Central memory CD8-positive, alpha-beta T cell (primary cell): ENCODE measurements around the gene TFAP2C.
A peak's percentile ranks its signal among the peaks of the same experiment; 100 is the strongest.

ENCODE experiments used
- ATAC-seq: fragments of 150-1000 bp; cut with Tn5 transposase; replicated peaks from 2 replicates; pipeline ENCODE4 v1.10.0; 2022; ENCODE audit warnings: mild to moderate bottlenecking, moderate FRiP score, moderate number of reproducible peaks; ENCODE audit not compliant: poor library complexity, severe bottlenecking; ENCODE audit errors: extremely low read depth
- DNase-seq, 2 donors: peaks; one replicate each; pipeline ENCODE4 v3.0.0; 2021; ENCODE audit warnings: low spot score in 2 of 2
- H3K27ac Mint-ChIP-seq: one replicate; pipeline ENCODE4 v1.8.0; 2022; ENCODE audit warnings: low read depth, mild to moderate bottlenecking, moderate library complexity, mixed read lengths
- H3K27me3 Mint-ChIP-seq: one replicate; pipeline ENCODE4 v1.8.0; 2022; ENCODE audit warnings: mixed read lengths
- H3K36me3 Mint-ChIP-seq: one replicate; pipeline ENCODE4 v1.8.0; 2022; ENCODE audit warnings: mild to moderate bottlenecking, moderate library complexity, mixed read lengths; ENCODE audit not compliant: insufficient read depth
- H3K4me1 Mint-ChIP-seq: one replicate; pipeline ENCODE4 v1.8.0; 2022; ENCODE audit warnings: mixed read lengths
- H3K4me3 Mint-ChIP-seq: one replicate; pipeline ENCODE4 v1.8.0; 2022; ENCODE audit warnings: mild to moderate bottlenecking, moderate library complexity, mixed read lengths
- H3K9me3 Mint-ChIP-seq: one replicate; pipeline ENCODE4 v1.8.0; 2022; ENCODE audit warnings: mixed read lengths

Gene TFAP2C

DNA sequence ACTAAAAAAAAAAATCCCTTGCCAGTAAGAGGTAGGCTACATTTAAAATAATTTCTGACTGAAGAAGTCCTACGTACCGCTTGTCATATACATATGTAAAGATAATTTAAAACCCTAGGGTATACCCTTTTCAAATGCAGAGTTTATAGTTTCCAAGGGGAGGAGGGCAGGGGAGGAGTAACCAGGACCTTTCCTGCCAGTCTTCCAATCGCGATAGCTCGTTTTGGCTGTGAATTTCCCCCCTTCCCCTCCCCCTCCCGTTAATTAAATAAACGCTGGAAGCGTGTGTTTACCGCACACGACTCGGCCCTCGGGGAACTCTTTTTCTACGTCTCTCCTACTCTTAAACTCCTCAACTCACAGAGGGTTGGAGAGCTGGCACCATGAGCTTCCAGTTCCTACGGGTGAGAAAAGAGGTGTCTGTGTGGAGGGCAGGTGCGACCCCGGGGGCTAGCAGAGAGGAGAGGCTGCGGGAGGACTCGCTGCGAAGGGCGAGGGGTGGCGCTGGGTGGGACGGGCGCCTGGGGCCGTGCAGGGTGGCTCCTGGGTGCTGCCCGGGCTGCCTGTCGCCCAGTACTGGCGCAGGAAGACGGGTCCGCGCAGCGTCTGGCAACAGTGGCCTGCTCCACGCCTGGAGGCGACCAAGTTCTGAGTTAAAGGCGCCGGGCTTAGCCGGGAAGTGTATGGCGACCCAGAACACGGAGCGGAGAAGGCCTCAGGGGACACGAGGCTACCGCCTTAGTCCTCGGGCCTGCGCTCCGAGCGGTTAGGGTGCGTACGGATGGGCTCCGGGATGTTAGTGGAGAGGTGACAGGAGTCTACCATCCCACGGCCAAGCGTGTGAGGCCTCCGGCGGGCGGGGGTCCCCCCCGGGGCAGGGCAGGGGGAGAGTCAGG lies 4.1 kb upstream of the TFAP2C start:
- no peaks in the 10 kb centered on the region for H3K4me1 Mint-ChIP-seq
- no peak for ATAC-seq
- H3K4me3 Mint-ChIP-seq = no peak overlapping the region
- peaks cover 61% of the 10 kb centered on the region for H3K27me3 Mint-ChIP-seq
- no peak for DNase-seq
- no peaks in the 10 kb centered on the region for H3K9me3 Mint-ChIP-seq
- no peak overlapping the region for H3K27ac Mint-ChIP-seq
- H3K36me3 Mint-ChIP-seq = no peaks in the 10 kb centered on the region

DNA sequence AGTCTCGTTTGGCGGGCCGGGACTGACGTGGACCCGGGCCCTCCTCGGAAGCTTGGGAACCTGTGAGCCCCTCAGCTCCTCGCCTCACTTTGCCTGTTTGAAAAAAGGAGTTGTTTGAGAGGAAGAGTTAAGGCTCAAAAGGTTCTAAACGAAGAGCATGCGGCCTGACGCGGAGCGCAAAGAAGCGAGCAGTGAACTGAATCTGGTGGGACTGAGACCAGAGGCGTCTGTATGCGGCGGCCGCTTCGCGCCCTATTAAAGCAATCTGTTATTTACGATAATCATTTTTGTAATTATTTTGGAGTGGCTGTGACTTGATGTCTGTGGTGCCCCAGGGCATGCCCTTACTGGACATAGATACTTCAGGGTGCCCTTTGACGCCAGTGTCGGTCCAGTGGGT lies 3.3 kb upstream of the TFAP2C start:
- Mint-ChIP-seq H3K36me3 (no peaks in the 10 kb centered on the region), H3K9me3 (no peaks in the 10 kb centered on the region), H3K27ac (no peak overlapping the region), H3K4me3 (no peak overlapping the region), H3K27me3 (peaks cover 62% of the 10 kb centered on the region), H3K4me1 (no peaks in the 10 kb centered on the region)
- DNase-seq (no peak), ATAC-seq (no peak)

DNA sequence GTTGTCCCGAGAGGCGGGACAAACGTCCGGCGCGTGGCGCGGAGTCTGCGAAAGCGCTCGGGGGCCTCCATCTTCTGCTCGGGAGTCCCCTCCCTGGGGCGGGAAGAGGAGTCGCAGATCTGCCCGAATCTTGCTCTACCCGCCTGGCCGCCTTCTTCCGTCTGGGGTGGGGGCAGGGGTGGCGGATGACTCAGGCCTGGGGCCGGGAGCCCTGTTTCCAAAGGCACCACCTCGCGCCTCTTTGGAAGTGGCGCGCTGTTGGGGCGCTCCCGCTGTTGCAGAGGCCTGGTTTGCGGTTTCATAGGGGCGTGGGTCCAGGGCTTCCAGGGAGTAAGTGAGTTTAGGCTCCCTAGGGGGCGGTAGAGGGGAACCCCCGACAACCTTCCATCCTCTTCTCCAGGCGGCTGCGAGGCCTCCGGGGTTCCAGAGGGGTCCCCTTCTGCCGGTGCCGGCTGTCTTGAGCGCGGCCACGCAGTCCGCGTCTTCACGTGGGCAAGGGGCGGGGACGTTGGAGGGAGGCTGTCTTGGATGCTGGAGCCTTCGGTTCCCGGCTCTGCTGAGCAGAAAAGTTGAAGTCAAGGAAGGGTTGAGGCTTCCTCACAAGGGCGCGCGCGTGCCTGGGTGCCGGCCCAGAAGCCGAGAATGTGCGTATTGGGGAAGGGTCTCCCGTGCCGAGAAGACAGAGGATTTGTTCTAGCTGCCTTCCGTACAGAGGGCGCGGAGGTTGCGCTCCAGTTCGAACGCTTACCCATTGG lies 2.6 kb upstream of the TFAP2C start:
- no peak for ATAC-seq
- no peaks in the 10 kb centered on the region for H3K36me3 Mint-ChIP-seq
- H3K4me3 Mint-ChIP-seq = no peak overlapping the region
- peaks cover 64% of the 10 kb centered on the region for H3K27me3 Mint-ChIP-seq
- no peaks in the 10 kb centered on the region for H3K4me1 Mint-ChIP-seq
- no peak for DNase-seq
- no peak overlapping the region for H3K27ac Mint-ChIP-seq
- no peaks in the 10 kb centered on the region for H3K9me3 Mint-ChIP-seq

DNA sequence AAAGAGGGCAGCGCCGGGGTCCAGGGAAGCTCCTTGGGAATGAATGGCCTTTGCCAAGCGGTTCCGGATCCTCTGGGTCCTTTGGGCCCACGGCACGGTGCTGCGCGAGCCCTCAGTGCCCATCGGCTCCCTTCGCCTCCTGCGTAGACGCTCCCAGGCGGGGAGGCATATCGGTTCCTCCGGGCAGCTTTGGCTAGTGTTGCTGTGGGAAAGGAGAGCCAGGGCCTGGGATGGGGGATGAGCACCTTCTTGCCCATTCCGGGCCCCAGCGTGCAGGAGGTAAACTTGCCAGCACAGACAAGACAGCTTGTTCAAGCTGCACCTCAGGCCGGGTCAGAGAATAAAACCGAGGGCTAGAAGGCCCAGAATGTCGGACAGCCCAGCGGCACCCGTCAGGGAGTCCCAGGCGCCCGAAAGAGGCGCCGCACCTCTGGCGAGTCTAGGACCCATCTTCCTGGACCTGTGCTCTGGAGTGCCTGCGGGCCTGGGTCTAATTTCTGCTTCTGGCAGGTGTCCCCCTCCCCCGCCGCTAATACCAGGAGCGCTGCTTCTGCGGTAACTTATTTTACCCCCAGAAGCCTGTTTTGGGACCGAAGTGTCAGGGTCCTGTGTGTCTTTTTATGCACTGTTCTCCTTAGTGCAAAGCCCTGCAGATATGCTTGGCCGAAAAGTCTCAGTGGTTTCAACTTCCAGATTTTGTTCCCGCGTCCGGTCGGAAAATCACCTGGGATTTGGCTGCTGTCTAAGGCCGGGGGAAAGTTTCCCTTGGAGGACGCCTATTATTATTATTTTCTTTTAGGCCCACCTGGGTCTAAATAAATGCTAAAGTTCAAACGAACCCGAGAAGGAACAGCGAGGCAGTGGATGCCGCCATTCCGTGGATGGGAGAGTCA lies 1.7 kb upstream of the TFAP2C start:
- H3K27ac Mint-ChIP-seq = no peak overlapping the region
- H3K9me3 Mint-ChIP-seq = no peaks in the 10 kb centered on the region
- ATAC-seq = no peak
- H3K27me3 Mint-ChIP-seq = peaks cover 64% of the 10 kb centered on the region
- DNase-seq = no peak
- H3K36me3 Mint-ChIP-seq = no peaks in the 10 kb centered on the region
- no peak overlapping the region for H3K4me3 Mint-ChIP-seq
- no peaks in the 10 kb centered on the region for H3K4me1 Mint-ChIP-seq

DNA sequence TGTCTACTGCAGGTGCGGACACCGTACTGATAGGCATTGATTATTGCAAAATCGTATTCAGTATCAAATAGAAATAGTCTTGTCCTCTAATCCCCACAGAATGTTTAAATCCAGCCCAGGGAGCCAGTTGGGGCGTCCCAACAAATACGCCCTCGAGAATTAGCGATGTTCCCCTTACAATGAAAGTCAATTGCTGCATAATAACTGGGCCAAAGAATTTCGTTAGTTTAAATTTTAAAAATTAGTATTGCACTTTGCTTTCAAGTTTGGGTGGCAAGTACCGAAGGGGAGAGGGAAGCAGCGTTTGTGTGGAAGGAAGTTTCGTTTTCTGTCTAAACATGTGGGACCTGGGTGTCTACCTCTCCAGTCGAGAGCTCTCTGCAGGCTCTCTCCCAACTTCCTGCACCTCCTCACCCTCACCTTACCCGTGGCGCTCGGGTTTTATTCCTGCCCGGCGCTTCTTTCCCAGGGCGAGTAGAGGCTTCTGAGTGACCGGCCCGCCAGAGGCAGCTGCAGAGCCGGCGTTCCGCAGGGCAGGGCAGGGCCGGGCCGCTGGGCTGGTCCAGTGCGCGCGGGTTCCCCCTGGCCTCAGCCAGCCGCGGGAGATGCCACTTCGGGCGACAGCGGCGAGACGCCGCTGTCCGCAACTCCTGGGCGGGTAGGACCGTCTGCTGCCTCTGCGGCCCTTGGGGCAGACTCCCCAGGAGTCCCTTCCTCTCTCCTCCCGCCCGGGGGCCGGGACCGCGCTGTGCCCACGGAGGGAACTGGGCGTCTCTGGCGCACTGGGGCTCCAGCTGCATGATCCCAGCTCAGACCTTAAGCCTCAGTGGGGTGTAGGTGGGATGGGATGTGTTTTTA lies 862 bp upstream of the TFAP2C start:
- H3K36me3 Mint-ChIP-seq = no peaks in the 10 kb centered on the region
- H3K27ac Mint-ChIP-seq = no peak overlapping the region
- no peaks in the 10 kb centered on the region for H3K4me1 Mint-ChIP-seq
- ATAC-seq (no peak), DNase-seq (no peak)
- H3K4me3 Mint-ChIP-seq = no peak overlapping the region
- no peaks in the 10 kb centered on the region for H3K9me3 Mint-ChIP-seq
- H3K27me3 Mint-ChIP-seq = peaks cover 70% of the 10 kb centered on the region

DNA sequence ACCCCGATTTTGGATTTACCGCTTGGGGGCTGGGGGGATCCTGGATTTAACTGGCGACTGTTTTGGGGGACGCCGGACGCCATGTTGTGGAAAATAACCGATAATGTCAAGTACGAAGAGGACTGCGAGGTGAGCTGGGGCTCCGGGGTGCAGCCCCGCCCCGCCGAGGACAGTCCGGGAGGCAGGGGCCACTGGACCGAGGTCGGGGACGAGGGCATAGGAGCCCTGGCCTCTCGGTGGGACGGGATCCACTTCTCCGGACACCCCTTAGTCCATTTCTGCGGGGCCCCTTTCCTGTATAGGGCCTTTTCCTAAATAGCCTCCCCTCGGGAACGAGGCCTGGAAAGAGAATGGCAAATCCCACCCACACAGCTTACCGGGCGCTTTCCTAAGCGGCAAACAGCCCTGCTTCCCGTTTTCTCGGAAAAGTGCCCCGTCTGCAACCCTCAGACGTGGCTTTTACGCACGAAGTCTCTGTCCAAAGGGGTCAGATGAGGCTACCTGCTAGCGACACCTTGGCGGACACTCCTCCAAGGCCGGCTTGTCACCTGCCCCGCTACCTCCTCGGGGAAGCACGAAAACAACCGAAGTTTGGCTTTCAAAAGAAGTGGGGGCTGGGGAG lies 469 bp downstream of the TFAP2C start:
- DNase-seq (no peak), ATAC-seq (no peak)
- Mint-ChIP-seq H3K9me3 (no peaks in the 10 kb centered on the region), H3K27me3 (peaks cover 77% of the 10 kb centered on the region), H3K36me3 (no peaks in the 10 kb centered on the region), H3K4me3 (peak overlapping the region; percentile 25), H3K27ac (no peak overlapping the region), H3K4me1 (no peaks in the 10 kb centered on the region)

DNA sequence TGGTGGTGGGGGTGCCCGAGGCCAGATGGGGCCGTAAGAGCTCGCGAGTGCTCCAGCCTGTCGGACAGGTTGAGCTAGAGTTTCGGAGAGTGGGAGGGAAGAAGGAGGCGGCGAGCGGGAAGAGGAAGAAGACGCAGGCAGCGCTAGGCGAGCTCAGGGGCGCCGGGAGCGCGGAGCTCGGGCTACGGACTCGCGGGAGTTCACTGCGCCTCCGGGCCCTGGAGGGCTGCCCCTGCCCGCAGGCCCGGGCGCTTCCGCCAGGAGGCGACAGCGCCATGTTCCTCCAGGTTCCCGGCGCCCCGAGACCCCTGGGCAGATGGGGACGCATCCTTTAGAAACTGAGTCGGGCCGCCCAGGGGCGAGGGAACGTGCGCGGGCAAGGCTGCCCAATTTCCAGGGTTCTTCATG lies 984 bp downstream of the TFAP2C start:
- no peaks in the 10 kb centered on the region for H3K4me1 Mint-ChIP-seq
- no peak for DNase-seq
- no peaks in the 10 kb centered on the region for H3K9me3 Mint-ChIP-seq
- H3K36me3 Mint-ChIP-seq = no peaks in the 10 kb centered on the region
- H3K4me3 Mint-ChIP-seq = no peak overlapping the region
- no peak overlapping the region for H3K27ac Mint-ChIP-seq
- peaks cover 76% of the 10 kb centered on the region for H3K27me3 Mint-ChIP-seq
- no peak for ATAC-seq

DNA sequence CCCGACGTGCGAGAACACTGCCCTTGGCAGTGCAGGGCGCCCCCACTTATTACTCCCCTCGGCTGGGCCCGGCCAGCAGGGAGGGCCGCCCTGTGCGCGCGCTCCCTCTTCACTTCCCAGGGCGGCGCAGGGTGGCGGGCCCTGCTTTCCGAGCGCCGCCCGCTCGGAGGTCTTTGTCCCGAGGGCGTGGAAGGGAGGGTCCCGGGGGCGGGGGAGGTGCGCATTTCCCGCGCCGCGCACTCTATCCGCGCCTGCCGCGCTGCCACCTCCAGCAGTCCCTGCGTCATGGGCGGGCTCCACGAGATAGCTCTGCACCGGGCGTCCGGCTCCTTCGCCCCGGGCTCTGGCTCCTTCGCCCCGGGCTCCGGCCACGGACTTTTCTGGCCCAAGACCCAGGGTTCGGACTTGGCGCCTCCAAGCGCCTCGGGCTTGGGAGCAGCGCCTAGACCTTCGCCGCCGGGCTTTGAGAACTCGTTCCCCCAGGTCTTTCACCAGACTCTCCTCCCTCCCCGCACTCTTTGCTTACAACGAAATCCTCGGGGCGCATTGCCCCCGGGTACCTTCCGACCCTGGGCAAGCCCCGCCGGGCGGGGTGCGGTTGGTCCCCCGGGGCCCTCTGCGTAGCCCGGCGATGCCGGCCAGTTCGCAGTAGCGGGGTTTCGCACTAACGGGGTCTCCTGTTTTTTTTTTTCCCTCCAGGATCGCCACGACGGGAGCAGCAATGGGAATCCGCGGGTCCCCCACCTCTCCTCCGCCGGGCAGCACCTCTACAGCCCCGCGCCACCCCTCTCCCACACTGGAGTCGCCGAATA lies 1.6 kb downstream of the TFAP2C start:
- Mint-ChIP-seq H3K27me3 (peaks cover 72% of the 10 kb centered on the region), H3K36me3 (no peaks in the 10 kb centered on the region), H3K27ac (no peak overlapping the region), H3K4me1 (no peaks in the 10 kb centered on the region), H3K4me3 (no peak overlapping the region), H3K9me3 (no peaks in the 10 kb centered on the region)
- DNase-seq (no peak), ATAC-seq (no peak)

DNA sequence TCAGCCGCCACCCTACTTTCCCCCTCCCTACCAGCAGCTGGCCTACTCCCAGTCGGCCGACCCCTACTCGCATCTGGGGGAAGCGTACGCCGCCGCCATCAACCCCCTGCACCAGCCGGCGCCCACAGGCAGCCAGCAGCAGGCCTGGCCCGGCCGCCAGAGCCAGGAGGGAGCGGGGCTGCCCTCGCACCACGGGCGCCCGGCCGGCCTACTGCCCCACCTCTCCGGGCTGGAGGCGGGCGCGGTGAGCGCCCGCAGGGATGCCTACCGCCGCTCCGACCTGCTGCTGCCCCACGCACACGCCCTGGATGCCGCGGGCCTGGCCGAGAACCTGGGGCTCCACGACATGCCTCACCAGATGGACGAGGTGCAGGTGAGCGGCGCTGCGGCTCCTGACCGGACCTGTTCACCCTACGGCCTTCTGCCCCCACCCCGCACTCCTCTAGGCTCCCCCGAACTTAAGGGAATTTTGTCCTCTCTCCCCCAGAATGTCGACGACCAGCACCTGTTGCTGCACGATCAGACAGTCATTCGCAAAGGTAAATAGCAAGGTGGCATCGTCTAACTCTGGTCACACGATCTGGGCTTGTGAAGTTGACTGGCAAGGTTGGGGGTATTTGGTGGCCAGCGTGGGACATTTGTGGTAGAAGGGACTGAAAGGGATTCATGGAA lies 2.3 kb downstream of the TFAP2C start:
- H3K9me3 Mint-ChIP-seq = no peaks in the 10 kb centered on the region
- no peaks in the 10 kb centered on the region for H3K4me1 Mint-ChIP-seq
- H3K4me3 Mint-ChIP-seq = no peak overlapping the region
- ATAC-seq (no peak), DNase-seq (no peak)
- H3K27ac Mint-ChIP-seq = no peak overlapping the region
- H3K27me3 Mint-ChIP-seq = peaks cover 77% of the 10 kb centered on the region
- H3K36me3 Mint-ChIP-seq = no peaks in the 10 kb centered on the region

DNA sequence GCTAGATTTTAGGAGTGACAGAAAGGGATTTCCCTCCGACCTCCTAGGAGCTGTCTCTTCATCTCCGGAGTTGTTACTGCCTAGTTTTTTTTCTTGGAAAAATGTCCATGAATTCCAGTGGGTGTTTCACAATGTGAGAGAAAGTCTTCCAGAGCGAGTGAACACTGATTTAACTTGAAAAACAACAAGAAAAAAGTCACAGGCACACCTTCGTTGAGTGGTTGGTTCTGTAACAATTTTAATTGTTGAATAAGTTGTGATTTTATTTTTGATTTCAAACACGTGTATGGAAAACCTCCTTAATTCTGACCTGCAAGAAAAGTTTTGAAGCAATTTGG lies 2.9 kb downstream of the TFAP2C start:
- no peaks in the 10 kb centered on the region for H3K36me3 Mint-ChIP-seq
- H3K9me3 Mint-ChIP-seq = no peaks in the 10 kb centered on the region
- no peaks in the 10 kb centered on the region for H3K4me1 Mint-ChIP-seq
- DNase-seq (no peak), ATAC-seq (no peak)
- peaks cover 73% of the 10 kb centered on the region for H3K27me3 Mint-ChIP-seq
- H3K27ac Mint-ChIP-seq = no peak overlapping the region
- no peak overlapping the region for H3K4me3 Mint-ChIP-seq

DNA sequence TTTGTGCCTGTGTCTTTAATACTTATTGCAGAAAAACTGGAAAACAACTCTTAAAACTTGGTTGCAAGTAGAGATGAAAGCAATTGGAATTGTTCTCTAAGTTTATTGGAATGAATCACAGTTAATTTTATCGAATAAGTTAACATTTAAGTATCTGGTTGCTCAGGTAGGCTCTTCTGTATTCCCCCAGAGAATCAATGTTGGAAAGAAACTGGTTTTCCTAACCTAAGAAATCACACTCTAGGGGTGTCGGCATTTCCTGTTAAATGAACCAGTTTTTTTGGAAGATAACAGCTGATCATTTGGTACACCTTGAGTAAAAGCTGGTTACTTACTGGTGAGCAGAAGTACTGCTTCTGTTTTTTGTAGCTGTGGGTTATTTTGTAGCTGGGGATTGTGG lies 5.2 kb downstream of the TFAP2C start:
- H3K4me3 Mint-ChIP-seq = no peak overlapping the region
- no peak overlapping the region for H3K27ac Mint-ChIP-seq
- ATAC-seq (no peak), DNase-seq (no peak)
- H3K36me3 Mint-ChIP-seq = no peaks in the 10 kb centered on the region
- no peaks in the 10 kb centered on the region for H3K4me1 Mint-ChIP-seq
- peaks cover 53% of the 10 kb centered on the region for H3K27me3 Mint-ChIP-seq
- H3K9me3 Mint-ChIP-seq = no peaks in the 10 kb centered on the region
